Activated CD8-positive, alpha-beta memory T cell treated with anti-CD3 and anti-CD28 coated beads, Interleukin-2, amount 50 U/mL, for 24 hours (primary cell): ENCODE results near the gene GALNT11.

ENCODE experiments used
- DNase-seq: peaks from one replicate; pipeline ENCODE4 v3.0.0-alpha.2; 2020; ENCODE audit errors: extremely low read depth

The GALNT11 gene

GRCh38 chr7:152120210-152120609 lies 94.7 kb downstream of the GALNT11 start:
- DNase-seq: no peak

GRCh38 chr7:152120776-152121175 lies 95.3 kb downstream of the GALNT11 start:
- DNase-seq: no peak

DNA sequence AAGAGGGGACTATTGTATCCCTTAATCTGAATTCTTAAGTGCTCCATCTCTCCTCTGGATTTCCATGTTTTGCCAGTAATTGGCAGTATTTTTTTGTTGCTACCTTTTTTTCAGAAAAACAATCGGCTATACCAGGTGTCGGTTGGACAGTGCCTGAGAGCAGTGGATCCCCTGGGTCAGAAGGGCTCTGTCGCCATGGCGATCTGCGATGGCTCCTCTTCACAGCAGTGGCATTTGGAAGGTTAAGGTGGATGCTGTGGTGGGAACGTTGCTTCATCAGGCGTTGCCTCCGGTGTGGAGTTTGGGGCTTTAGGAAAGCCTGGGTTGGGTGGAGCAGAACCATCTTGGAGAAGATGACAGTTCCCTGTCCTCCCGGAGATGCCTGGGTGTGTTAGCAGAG lies 96.0 kb downstream of the GALNT11 start:
- no peak for DNase-seq

DNA sequence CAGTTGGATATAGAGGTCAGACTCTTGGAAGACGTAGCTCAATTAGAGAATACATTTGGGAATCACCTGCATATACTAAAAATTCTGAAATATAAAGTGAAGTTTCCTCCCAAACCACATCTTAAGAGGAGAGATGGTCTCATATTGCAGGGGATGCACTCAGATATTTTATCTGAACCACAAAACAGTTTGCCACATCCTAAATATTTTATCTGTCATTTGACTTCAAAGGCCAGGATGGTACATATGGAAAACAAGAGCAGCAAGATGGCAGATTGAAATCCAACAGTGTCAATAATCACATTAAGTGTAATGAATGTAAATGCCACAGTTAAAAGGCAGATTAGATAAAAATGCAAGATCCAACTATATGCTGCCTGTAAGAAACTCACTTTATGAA lies 97.1 kb downstream of the GALNT11 start:
- no peak for DNase-seq

DNA sequence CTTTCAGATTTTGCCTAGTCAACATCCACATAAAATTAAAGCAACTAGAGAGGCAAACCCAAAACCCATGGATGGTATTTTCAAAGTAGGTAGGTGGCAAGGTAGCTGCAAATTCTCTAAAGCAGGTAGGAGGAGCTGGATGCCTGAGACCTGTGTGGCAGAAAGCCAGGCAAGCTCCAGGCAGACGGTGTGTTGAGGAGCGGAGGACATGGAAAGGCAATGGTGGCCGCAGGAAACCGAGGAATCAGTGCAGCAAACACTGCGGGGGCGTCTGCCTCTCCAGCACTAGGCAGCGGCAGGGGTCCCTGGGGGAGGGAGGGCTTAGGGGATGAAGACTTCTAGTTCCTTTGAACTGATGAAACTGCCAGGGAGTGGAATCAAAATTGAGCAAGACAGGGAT lies 101.3 kb downstream of the GALNT11 start:
- no peak for DNase-seq

- DNase-seq: no peak
These were observed 101.8 kb downstream of the GALNT11 start for GRCh38 chr7:152127229-152127628.

- no peak for DNase-seq
These were observed 102.8 kb downstream of the GALNT11 start for GRCh38 chr7:152128252-152128651.

DNA sequence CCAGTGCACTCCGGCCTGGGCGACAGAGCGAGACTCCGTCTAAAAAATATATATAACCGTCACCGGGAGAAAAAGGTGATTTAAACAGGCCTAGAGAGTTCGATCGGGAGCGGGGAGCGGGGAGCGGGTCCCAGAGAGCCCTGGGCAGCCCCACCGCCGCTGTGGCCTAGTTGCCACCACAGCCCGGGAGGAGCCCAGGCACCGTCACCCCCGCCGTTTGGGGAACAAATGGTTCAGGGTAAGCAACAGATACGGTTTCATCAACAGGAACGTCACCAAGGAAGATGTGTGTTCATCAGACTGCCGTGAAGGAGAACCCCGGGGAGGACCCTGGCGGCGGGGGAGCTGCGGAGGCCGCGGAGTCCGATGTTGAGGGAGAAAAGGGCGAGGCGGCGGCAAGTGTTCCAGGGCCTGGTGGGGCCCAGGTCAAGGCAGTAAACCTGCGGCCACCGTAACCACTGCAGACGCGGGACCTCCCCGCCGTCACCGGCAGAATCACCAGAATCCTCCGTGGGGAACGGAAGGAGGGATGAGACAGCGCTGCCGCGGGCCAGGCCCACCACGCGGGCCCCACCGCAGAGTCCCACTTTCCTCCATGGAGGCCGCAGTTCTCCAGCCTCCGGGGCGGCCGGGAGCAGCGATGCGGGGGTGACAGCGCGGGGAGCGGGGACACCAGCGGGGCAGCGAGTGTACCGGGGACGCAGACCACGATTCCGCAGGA lies 103.4 kb downstream of the GALNT11 start:
- no peak for DNase-seq

DNA sequence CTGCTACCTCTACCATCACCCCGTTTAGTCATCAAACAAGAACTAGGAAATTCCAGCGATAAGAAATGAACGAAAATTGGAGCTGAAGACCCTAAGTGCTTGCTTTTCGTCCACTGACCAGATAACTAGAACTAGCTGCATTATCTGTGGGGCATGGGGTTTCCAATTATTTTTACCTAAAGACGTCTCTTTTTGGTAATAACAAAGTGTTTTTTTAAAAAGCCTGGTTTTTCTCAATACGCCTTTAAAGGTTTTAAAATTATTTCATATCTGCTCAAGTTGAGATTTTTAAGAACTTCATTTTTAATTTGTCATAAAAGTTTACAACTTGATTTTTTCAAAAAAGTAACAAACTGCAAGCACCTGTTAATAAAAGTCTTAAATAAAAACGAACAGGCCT lies 104.2 kb downstream of the GALNT11 start:
- DNase-seq: no peak

GRCh38 chr7:152130658-152131590 lies 105.5 kb downstream of the GALNT11 start:
- no peak for DNase-seq

DNA sequence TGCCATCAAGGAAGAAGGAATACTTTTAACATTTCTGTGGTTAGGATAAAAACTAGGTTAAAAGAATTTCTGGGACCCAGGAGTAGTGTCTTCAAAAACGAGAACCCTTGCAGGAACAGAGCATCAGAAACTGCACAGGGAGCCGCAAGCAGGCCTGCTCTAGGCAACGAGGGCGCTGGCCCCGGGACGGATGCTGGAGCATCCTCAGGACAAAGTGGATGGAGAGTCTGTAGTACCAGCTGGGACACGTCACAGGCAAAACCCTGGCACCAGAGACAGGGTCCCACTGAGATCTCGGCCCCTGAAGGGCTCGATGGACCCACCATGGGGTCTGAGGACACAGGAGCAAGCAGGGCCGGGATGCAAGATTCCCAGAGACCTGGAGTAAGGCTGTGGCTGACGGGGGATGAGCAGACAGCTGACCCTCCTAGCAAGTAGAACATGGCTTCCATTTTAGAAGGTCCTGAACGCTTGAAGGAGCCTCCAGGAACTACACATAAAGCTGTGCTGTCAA lies 106.6 kb downstream of the GALNT11 start:
- no peak for DNase-seq

DNA sequence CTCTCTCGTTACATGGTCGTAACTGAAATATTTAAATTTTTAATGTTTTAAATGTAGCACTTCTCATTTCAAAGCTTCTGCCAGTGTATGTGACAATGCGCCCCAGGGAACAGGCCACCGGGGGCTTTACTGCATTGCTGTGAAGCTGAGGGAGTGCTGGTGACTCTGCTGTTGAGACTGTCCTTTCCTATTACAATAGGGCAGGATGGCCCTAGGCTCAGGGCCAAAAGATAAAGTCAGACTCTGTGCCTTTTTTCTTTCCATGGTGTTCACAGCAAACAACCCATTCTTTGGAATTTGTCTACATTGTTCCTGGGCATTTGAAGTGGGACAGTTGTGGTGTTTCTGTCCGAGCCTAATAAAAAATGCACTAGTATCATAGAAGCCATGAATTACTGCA lies 107.3 kb downstream of the GALNT11 start:
- no peak for DNase-seq

DNA sequence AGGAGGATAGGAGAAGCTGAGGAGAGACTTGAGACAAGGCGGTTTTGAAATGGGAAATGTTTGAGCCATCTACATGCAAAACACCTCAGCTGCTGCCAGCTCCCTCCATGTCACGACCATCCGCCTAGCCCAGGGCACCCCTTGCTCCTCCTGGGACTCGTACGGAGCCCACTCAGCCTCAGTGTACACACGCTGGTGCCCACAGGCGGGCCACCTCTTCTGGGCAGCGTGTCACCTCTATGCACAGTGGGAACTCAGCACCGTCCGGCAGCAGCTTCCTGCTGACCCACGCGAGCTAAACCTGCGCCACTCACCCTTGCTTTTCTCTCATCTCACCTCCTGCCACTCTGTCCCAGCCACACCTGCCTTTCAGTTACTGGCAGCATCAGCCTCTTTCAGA lies 108.3 kb downstream of the GALNT11 start:
- no peak for DNase-seq

DNA sequence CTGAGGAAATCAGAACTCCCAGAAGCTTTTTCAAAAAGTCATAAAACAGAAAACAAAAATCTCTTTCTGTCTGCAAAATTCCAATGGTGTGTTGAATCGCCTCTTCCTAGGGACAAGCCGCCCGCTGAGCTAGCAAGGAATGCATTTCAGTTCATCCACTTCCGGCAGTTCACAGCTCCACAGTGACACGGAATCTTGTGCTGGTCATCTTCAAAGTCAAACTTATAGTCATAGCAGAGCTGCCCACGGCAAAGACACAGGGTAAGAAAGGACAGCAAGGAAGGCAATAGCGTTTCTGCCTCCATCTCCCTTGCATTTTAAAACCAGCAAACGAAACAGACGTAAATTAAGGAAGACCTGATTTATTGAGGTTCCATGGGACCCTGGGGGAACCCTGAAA lies 111.2 kb downstream of the GALNT11 start:
- DNase-seq: no peak

- no peak for DNase-seq
These were observed 112.1 kb downstream of the GALNT11 start for GRCh38 chr7:152137476-152138025.

GRCh38 chr7:152140067-152140466 lies 114.6 kb downstream of the GALNT11 start:
- no peak for DNase-seq

DNA sequence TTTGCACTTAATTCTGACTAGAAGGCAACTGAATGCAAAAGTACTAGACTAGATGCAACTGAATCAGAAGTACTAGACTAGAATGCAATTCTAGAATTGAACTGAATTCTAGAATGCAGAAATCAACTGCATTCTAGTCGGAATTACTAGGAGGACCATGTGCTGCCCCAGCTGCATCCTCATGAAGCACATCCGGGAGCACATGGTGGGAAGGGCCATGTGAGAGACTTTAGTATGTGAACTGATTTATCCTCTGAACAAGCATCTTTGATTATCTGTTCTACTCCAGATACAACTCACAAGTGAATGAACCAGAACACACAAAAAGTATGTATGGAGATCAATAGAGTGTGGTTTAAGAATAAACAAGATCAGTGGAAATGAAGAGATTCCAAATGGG lies 115.1 kb downstream of the GALNT11 start:
- no peak for DNase-seq

- no peak for DNase-seq
These were observed 117.6 kb downstream of the GALNT11 start for GRCh38 chr7:152142976-152143595.

DNA sequence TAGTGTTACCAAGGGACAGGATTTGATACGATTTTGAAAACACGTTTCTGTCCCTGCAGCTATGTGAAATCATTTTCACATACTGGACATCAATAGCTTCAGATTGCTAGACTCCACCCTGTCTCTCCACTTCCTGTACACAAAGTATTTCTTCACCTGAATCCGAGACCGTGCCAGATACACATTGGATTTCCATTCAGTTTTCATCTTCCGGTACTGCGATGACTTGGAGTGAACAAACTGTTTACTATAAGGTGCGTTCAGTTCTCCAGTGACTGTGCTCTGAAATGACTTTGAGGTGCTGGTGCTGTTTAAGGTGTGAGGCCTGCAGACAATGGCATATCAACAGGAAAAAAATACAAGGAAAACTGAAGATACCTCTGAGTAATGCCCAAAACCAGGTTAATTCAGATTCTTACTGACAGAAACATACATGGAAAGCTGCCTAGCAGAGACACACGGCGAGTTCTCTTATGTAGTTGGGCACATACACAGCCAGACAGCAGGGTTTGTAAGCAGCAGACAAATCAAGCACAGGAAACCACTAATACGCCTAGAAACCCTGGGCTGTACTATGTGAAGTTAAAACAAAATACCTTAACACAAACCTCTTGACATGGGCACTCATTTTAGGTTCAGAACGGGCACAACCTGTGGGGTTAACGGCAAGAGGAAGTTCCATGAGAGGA lies 119.2 kb downstream of the GALNT11 start:
- DNase-seq: no peak

- DNase-seq: no peak
These were observed 120.5 kb downstream of the GALNT11 start for GRCh38 chr7:152145853-152146466.

DNA sequence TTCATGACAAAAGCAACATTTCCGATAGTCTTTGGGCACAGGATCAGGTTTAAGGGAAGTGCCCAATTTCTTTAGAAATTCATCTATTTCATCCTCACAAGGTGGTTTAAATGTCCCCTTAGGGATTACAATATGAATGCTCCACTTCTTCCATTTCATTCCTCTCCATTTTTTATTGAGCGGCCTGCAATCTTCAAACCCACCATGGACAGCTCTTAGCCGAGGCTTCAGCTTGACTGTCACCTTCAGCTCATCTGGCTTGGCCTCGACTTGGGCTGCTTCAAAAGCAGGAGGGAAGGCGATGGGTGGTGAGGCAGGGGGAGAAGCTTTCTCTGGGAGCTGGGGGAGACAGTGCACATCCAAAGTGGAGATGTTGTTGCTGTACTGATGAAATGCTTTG lies 123.2 kb downstream of the GALNT11 start:
- DNase-seq: no peak
